Spleen (tissue), 7 donors: ENCODE data around the gene RAB39A.

Source experiments
- POLR2A ChIP-seq, 3 donors: fragments of 450-650 bp; IDR thresholded peaks; one replicate each; pipeline ENCODE4 v1.5.1; 2017; ENCODE audit warnings: antibody characterized with exemption in 3 of 3, mild to moderate bottlenecking in 1 of 3
- TF ChIP-seq, protein P1 (sequence below), 11 experiments: fragments of 200-600 bp in 7 of 11; fragments of 450-650 bp in 4 of 11; sonication (generic) in 4 of 11; IDR thresholded peaks in 8 of 11; conservative IDR thresholded peaks in 3 of 11; 1 replicate in 7 of 11; 2 replicates in 4 of 11; pipeline versions ENCODE4 v1.4.0 to v1.8.0; 2016 to 2021; ENCODE audit warnings: antibody characterized with exemption in 11 of 11, inconsistent platforms in 4 of 11, mild to moderate bottlenecking in 1 of 11
- donor health status: DM: no; HTN: no; CAD: no; lungs with moderate emphysema.
- donor health status: DM: no; HTN: no; CAD: no.
- donor health status: DM: no; HTN: no; CAD: no.

DNA sequence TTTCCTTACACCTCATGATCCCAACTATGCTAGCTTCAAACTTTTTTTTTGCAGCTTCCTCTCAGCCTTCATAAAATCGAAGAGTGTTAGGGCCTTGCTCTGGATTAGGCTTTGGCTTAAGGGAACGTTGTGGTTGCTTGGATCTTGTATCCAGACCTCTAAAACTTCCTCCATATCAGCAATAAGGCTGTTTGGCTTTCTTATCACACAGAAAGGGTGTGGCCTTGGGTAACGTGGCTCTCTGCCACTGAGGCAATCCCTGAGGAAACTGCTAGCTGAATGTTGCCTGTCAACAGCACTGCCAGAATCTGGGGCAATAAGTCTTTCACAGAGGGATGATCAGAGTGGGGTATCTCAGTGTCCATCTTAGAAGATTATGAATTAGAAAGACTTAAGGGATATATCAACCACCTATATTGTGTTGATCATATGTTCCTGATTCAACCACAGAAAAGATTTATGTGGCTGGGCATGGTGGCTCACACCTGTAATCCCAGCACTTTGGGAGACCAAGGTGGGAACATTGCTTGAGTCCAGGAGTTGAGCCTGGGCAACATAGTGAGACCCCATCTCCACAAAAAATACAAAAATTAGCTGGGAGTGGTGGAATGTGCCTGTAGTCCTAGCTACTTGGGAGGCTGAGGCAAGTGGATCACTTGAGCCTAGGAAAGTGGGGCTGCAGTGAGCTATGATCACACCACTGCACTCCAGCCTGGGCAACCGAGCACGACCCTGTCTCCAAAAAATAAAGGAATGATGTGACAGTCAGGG lies 67.9 kb downstream of the RAB39A start:
- TF ChIP-seq POLR2A (IDR thresholded peaks at IDR 0.05) = no peak
- TF ChIP-seq, protein P1, sequence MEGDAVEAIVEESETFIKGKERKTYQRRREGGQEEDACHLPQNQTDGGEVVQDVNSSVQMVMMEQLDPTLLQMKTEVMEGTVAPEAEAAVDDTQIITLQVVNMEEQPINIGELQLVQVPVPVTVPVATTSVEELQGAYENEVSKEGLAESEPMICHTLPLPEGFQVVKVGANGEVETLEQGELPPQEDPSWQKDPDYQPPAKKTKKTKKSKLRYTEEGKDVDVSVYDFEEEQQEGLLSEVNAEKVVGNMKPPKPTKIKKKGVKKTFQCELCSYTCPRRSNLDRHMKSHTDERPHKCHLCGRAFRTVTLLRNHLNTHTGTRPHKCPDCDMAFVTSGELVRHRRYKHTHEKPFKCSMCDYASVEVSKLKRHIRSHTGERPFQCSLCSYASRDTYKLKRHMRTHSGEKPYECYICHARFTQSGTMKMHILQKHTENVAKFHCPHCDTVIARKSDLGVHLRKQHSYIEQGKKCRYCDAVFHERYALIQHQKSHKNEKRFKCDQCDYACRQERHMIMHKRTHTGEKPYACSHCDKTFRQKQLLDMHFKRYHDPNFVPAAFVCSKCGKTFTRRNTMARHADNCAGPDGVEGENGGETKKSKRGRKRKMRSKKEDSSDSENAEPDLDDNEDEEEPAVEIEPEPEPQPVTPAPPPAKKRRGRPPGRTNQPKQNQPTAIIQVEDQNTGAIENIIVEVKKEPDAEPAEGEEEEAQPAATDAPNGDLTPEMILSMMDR (IDR thresholded peaks at IDR 0.05 in 8 of 11, conservative IDR thresholded peaks at IDR 0.05 in 3 of 11) = no peak
